GM12878 (cell line): ENCODE results near the gene RAB44. TPM values are rescaled to one million over a fixed set of nuclear protein-coding genes. Genes with fewer than 3 reads are reported as not detected.
A peak's percentile ranks its signal among the peaks of the same experiment; 100 is the strongest.

ENCODE experiments used
- ATAC-seq: fragments of 200-7000 bp; cut with Tn5 transposase; 3 replicates; pipeline ENCODE4 v1.9.1; 2020; ENCODE audit warnings: mild to moderate bottlenecking, moderate library complexity
- BruUV-seq: library from RNA; stranded (reverse); fragments of 400-500 nt; replicated peaks from 2 replicates; lab custom pipeline; 2021; lab: Mats Ljungman, UMichigan
- CTCF ChIA-PET: fragments of 300-600 bp; sonication (Branson Sonifier 250); formaldehyde crosslinking; extraction: SDS; loops from one replicate; lab custom pipeline; 2021; ENCODE audit warnings: inconsistent platforms; lab: Yijun Ruan, JAX
- POLR2A ChIA-PET: fragments of 350-600 bp; formaldehyde crosslinking; extraction: SDS; loops from one replicate; lab custom pipeline; 2021; ENCODE audit warnings: inconsistent platforms; lab: Charles Lee
- RAD21 ChIA-PET: fragments of 300-600 bp; sonication (Branson Sonifier 250); formaldehyde crosslinking; loops from one replicate; lab custom pipeline; 2023; ENCODE audit warnings: antibody characterized with exemption; ENCODE audit not compliant: unreplicated experiment; lab: Charles Lee
- SMC1A ChIA-PET: fragments of 300-600 bp; sonication (Branson Sonifier 250); formaldehyde crosslinking; loops from one replicate; lab custom pipeline; 2023; ENCODE audit not compliant: unreplicated experiment, uncharacterized antibody; lab: Charles Lee
- DNase-seq: peaks from one replicate; pipeline ENCODE4 v3.0.0-alpha.2; 2011; ENCODE audit warnings: low read depth, low spot score
- FAIRE-seq: peaks from 3 replicates; lab custom pipeline; 2011; peaks lifted over from hg19 to GRCh38; lab: Jason Lieb, UNC
- H2AFZ ChIP-seq: 2 replicates; pipeline ENCODE4 v1.6.0; 2011; ENCODE audit warnings: low read depth, low read length, control low read depth; ENCODE audit not compliant: control insufficient read depth
- H3K27ac ChIP-seq: 2 replicates; pipeline ENCODE4 v1.5.1; 2011; ENCODE audit warnings: control low read depth; ENCODE audit not compliant: control insufficient read depth, insufficient read depth
- H3K27me3 ChIP-seq, 2 experiments: replicated peaks in 1 of 2; 2 replicates each; pipeline versions ENCODE4 v1.6.0 to v1.6.1; 2011; ENCODE audit warnings: low read length in 1 of 2; ENCODE audit not compliant: control insufficient read depth in 2 of 2, insufficient read depth in 2 of 2
- H3K36me3 ChIP-seq, 2 experiments: 2 replicates each; pipeline ENCODE4 v1.5.1; 2011; ENCODE audit warnings: low read length in 1 of 2; ENCODE audit not compliant: control insufficient read depth in 2 of 2, insufficient read depth in 2 of 2
- H3K4me1 ChIP-seq: 2 replicates; pipeline ENCODE4 v1.6.1; 2011; ENCODE audit warnings: mild to moderate bottlenecking, low read length, moderate library complexity, mixed read lengths; ENCODE audit not compliant: control insufficient read depth, insufficient read depth
- H3K4me2 ChIP-seq: 2 replicates; pipeline ENCODE4 v1.6.0; 2011; ENCODE audit warnings: control low read depth; ENCODE audit not compliant: control insufficient read depth, insufficient read depth
- H3K4me3 ChIP-seq: fragments of 200-600 bp; sonication (generic); 2 replicates; pipeline ENCODE4 v1.5.1; 2016
- H3K79me2 ChIP-seq: 2 replicates; pipeline ENCODE4 v1.6.0; 2011; ENCODE audit warnings: low read length; ENCODE audit not compliant: control insufficient read depth, insufficient read depth
- H3K9ac ChIP-seq: 2 replicates; pipeline ENCODE4 v1.8.0; 2011; ENCODE audit warnings: low read length, control low read depth, mixed read lengths; ENCODE audit not compliant: control insufficient read depth, insufficient read depth
- H3K9me3 ChIP-seq: replicated peaks from 3 replicates; pipeline ENCODE4 v1.5.1; 2011; ENCODE audit warnings: mild to moderate bottlenecking, low read length; ENCODE audit not compliant: control insufficient read depth, insufficient read depth
- H4K20me1 ChIP-seq: 2 replicates; pipeline ENCODE4 v1.6.0; 2011; ENCODE audit not compliant: control insufficient read depth, insufficient read depth
- CBX5 ChIP-seq: sonication (generic); IDR thresholded peaks from 2 replicates; pipeline ENCODE4 v1.6.1; 2016; ENCODE audit warnings: low read depth, moderate library complexity, mild to moderate bottlenecking, inconsistent platforms
- MYB ChIP-seq: fragments of 150-350 bp; IDR thresholded peaks from 2 replicates; pipeline ENCODE4 v1.6.1; 2014; ENCODE audit warnings: mild to moderate bottlenecking, low read depth, low read length, borderline replicate concordance
- NFXL1 ChIP-seq: fragments of 450-650 bp; IDR thresholded peaks from 2 replicates; pipeline ENCODE4 v1.6.1; 2017; ENCODE audit warnings: antibody characterized with exemption, mild to moderate bottlenecking, borderline replicate concordance
- ZNF207 ChIP-seq: fragments of 450-650 bp; IDR thresholded peaks from 2 replicates; pipeline ENCODE4 v1.6.1; 2014; ENCODE audit warnings: antibody characterized with exemption, mild to moderate bottlenecking, borderline replicate concordance
- WGBS: methylation state at CpG from one replicate; pipeline ENCODE4 v1.1.6; 2016; ENCODE audit warnings: low lambda C conversion rate; ENCODE audit not compliant: insufficient replicate concordance, insufficient coverage; ENCODE audit errors: missing lambda C conversion rate; 5-methylcytosine and 5-hydroxymethylcytosine counted together
- in situ Hi-C: fragments of 300-500 bp; cut with MboI; formaldehyde crosslinking; loops from 9 replicates; pipeline ENCODE4 v1.14.3; 2018; ENCODE audit warnings: mixed read lengths
- intact Hi-C: fragments of 100-400 bp; cut with micrococcal nuclease; formaldehyde crosslinking; loops from one replicate; pipeline ENCODE4 v1.14.2; 2022; ENCODE audit not compliant: unreplicated experiment
- polyA plus RNA-seq, 11 experiments: library from polyadenylated mRNA; depleted of rRNA in 4 of 11; unstranded in 6 of 11; stranded (reverse) in 5 of 11; fragments of >200 nt; fragmentation: Nextera tagmentation in 4 of 11; fragmentation: Illumina TruSeq in 1 of 11; extraction: Ambion mirVana in 4 of 11; extraction: Trizol in 1 of 11; gene quantifications; 1 replicate in 1 of 11; 2 replicates in 10 of 11; pipeline versions ENCODE4 v1.2.1 to v1.2.3, GENCODE V29; 2011 to 2016; ENCODE audit warnings: inconsistent platforms in 2 of 11, missing spikeins in 2 of 11, low read depth in 1 of 11
- total RNA-seq, 4 experiments: library from RNA; depleted of rRNA in 3 of 4; stranded (reverse); fragments of >200 nt in 3 of 4; fragmentation: Illumina TruSeq in 1 of 4; extraction: Trizol in 1 of 4; gene quantifications; 2 replicates each; pipeline versions ENCODE4 v1.2.1 to v1.2.3, GENCODE V29; 2013 to 2021

Gene RAB44
- total and polyA plus RNA-seq, 10 of the 15 experiments (the other 5 are each of a cell fraction or from before 2014, with no cell fraction given): 0.01 to 0.08 (median 0.05) TPM; not detected in 2

- Histone ChIP-seq H2AFZ (no peak overlapping the region; the same call in 1 of the 2 replicates), H4K20me1 (no peaks in the 10 kb centered on the region), H3K4me1 (no peaks in the 10 kb centered on the region; the same call in 1 of the 2 replicates), H3K27me3 (no peaks in the 10 kb centered on the region), H3K4me3 (no peak overlapping the region), H3K4me2 (no peak overlapping the region), H3K27ac (no peak overlapping the region), H3K36me3 (no peaks in the 10 kb centered on the region), H3K79me2 (no peaks in the 10 kb centered on the region), H3K9ac (no peak overlapping the region), H3K9me3 (no peaks in the 10 kb centered on the region)
- intact Hi-C loops: no loop called here
- TF ChIP-seq ZNF207 (no peak), CBX5 (no peak), NFXL1 (no peak)
- BruUV-seq: no TSS peak
- ChIA-PET SMC1A (interaction anchor here (1.0 to 3.6 kb wide), 5 partner anchors 9 to 118 kb away, joined by 3 to 14 read pairs (median 6); no protein-coding TSS in a partner anchor), POLR2A (no interaction called here), RAD21 (interaction anchor here (0.9 to 2.2 kb wide), 3 partner anchors 9 to 26 kb away, joined by 3 to 9 read pairs (median 3); no protein-coding TSS in a partner anchor), CTCF (interaction anchor here (0.7 to 2.7 kb wide), 6 partner anchors 21 to 118 kb away, joined by 3 to 12 read pairs (median 4); no protein-coding TSS in a partner anchor)
- 70% methylated on average over 5 of the region's 5 CpGs for WGBS
- ATAC-seq (no peak), FAIRE-seq (no peak), DNase-seq (no peak)
- in situ Hi-C loops: no loop called here
These were observed 35.7 kb downstream of the RAB44 start for GRCh38 chr6:36733300-36733699.

GRCh38 chr6:36734486-36735060 lies 36.9 kb downstream of the RAB44 start:
- H3K4me3 ChIP-seq: no peak overlapping the region
- ChIA-PET SMC1A (interaction anchor here (1.0 to 3.6 kb wide), 4 partner anchors 10 to 118 kb away, joined by 3 to 14 read pairs (median 4); no protein-coding TSS in a partner anchor), CTCF (interaction anchor here (0.6 to 2.7 kb wide), 5 partner anchors 10 to 119 kb away, joined by 3 to 12 read pairs (median 4); no protein-coding TSS in a partner anchor), POLR2A (interaction anchor here (0.9 kb wide), 1 partner anchor 8 kb away, joined by 3 read pairs; no protein-coding TSS in a partner anchor), RAD21 (interaction anchor here (1.0 kb wide), 3 partner anchors 17 to 109 kb away, joined by 3 to 5 read pairs (median 3); no protein-coding TSS in a partner anchor)
- 73% methylated on average over 7 of the region's 7 CpGs for WGBS
- no peaks in the 10 kb centered on the region for H3K79me2 ChIP-seq
- H4K20me1 ChIP-seq: no peaks in the 10 kb centered on the region
- peak; percentile 10; the same call in 1 of the 3 replicates for ATAC-seq
- no peak overlapping the region for H3K4me2 ChIP-seq
- in situ Hi-C loops (no loop called here), intact Hi-C loops (no loop called here)
- no peaks in the 10 kb centered on the region; the same call in 1 of the 2 replicates for H3K4me1 ChIP-seq
- no TSS peak for BruUV-seq
- no peak overlapping the region for H3K9ac ChIP-seq
- H3K36me3 ChIP-seq: no peaks in the 10 kb centered on the region
- H2AFZ ChIP-seq: peak overlapping the region; percentile 67; the same call in 1 of the 2 replicates
- no peaks in the 10 kb centered on the region for H3K9me3 ChIP-seq
- DNase-seq: no peak
- no peak for FAIRE-seq
- no peaks in the 10 kb centered on the region for H3K27me3 ChIP-seq
- no peak for TF ChIP-seq MYB
- no peak overlapping the region for H3K27ac ChIP-seq
